H54 (cell line): ENCODE measurements around the gene DARS1.
"Not testable (repeated sequence)": the region's sequence is repeated elsewhere in the genome, so short reads cannot be mapped to it uniquely, and the experiment has no call there.

Experiments
- DNase-seq: peaks from one replicate; pipeline ENCODE4 v3.0.0; 2011; ENCODE audit warnings: low spot score, mixed read lengths; ENCODE audit not compliant: insufficient read length
- FAIRE-seq: peaks from 3 replicates; lab custom pipeline; 2011; peaks lifted over from hg19 to GRCh38; lab: Jason Lieb, UNC
- POLR2A ChIP-seq: IDR thresholded peaks from 2 replicates; pipeline ENCODE4 v1.6.1; 2011; ENCODE audit warnings: low read depth, mild to moderate bottlenecking, low read length

DARS1 gene

GRCh38 chr2:135984199-135985017, 1.0 kb downstream of the DARS1 start:
- DNase-seq (no peak), FAIRE-seq (peak; percentile 6)
- no peak for TF ChIP-seq POLR2A

GRCh38 chr2:135980434-135981079, 4.9 kb downstream of the DARS1 start:
- TF ChIP-seq POLR2A: no peak
- DNase-seq (no peak), FAIRE-seq (no peak)

GRCh38 chr2:135975702-135976101, 9.7 kb downstream of the DARS1 start:
- DNase-seq (no peak), FAIRE-seq (no peak)
- no peak for TF ChIP-seq POLR2A

- DNase-seq: no peak
- no peak for TF ChIP-seq POLR2A
- no peak for FAIRE-seq
These were observed 11.4 kb downstream of the DARS1 start for GRCh38 chr2:135974036-135974435.

GRCh38 chr2:135969655-135970387, 15.6 kb downstream of the DARS1 start:
- no peak for TF ChIP-seq POLR2A
- DNase-seq: no peak
- FAIRE-seq: no peak

GRCh38 chr2:135965756-135966155, 19.7 kb downstream of the DARS1 start:
- DNase-seq (no peak), FAIRE-seq (peak; percentile 27)
- no peak for TF ChIP-seq POLR2A

- not testable (repeated sequence) for FAIRE-seq, DNase-seq
These were observed 21.0 kb downstream of the DARS1 start for GRCh38 chr2:135964404-135964803.

GRCh38 chr2:135963841-135964240, 21.6 kb downstream of the DARS1 start:
- DNase-seq: no peak
- no peak for TF ChIP-seq POLR2A

GRCh38 chr2:135962366-135963123, 22.9 kb downstream of the DARS1 start:
- no peak for FAIRE-seq
- no peak for DNase-seq
- TF ChIP-seq POLR2A: no peak

More at GRCh38 chr2:135963841-135964240, 21.6 kb downstream of the DARS1 start:
- FAIRE-seq: no peak

- DNase-seq: no peak
- FAIRE-seq: no peak
- TF ChIP-seq POLR2A: no peak
These were observed 24.5 kb downstream of the DARS1 start for GRCh38 chr2:135960656-135961551.

GRCh38 chr2:135960150-135960549, 25.3 kb downstream of the DARS1 start:
- no peak for FAIRE-seq
- DNase-seq: no peak
- TF ChIP-seq POLR2A: no peak

- FAIRE-seq, DNase-seq: not testable (repeated sequence)
These were observed 26.5 kb downstream of the DARS1 start for GRCh38 chr2:135958927-135959326.

- FAIRE-seq (no peak), DNase-seq (no peak)
- no peak for TF ChIP-seq POLR2A
These were observed 31.3 kb downstream of the DARS1 start for GRCh38 chr2:135954020-135954601.
